IPS DF 4.7 (cell line): ENCODE data around the gene P3H4.

Experiments
- DNase-seq: peaks from one replicate; pipeline ENCODE4 v3.0.0-alpha.2; 2013; ENCODE audit warnings: low spot score; ENCODE audit errors: extremely low read depth

P3H4 gene

DNA sequence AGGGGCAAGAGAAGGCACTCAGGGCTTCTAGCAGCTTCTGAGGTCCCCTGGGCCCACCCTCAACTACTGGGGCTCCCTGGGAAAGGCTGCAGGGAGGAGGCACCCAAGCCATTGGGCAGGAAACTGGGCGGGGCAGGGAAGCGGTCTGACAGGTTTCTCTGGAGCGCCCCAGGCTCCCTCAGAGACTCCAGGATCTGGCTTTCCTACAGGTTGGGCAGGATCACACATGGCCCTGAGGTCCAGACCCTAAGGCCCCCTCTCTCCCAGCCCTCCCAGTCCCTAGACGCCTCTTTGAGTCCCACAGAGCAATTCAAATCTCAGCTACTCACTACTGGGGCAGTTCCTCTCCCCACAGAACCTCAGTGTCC, 39.5 kb downstream of the P3H4 start:
- no peak for DNase-seq

DNA sequence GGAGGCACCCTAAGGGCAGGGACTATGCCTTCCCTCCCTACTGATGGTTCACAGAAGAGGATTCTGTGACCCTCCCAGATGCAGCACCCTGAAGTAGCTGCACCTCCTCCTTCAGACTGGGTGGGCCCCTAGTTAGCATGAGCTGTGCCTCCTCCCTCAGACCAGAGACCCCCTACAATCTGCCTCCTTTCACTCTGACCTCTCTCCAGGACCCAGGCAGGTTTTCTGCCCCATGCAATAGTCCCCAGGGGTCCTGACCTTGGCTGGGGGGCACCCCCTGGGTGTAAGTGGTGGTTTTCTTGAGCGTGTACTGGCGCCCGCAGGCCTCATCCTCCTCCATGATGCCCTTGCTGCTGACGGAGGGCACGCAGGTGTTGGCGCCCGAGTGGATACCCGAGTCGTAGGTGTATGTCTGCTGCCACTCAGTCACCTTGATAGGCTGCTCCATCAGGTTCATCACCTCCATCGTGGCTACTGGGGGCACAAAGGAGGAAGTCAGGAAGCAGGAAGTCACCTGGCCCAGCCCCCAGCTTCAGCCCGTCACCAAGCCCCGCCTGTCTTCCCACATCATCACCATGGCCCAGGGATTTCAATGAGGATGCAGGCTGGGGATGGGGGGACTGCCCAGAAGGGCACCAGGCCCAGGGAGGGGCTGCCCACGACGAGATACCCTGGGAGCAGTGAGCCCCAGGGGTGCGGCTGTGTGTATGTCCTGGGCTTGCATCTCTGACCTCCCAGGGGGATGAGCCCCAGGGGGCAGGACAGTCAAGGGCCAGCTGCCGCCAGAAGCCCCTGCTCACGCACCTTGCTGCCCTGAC, 40.2 kb downstream of the P3H4 start:
- DNase-seq, result no peak

GRCh38 chr17:41769985-41770384, 41.8 kb downstream of the P3H4 start:
- DNase-seq, result no peak

DNA sequence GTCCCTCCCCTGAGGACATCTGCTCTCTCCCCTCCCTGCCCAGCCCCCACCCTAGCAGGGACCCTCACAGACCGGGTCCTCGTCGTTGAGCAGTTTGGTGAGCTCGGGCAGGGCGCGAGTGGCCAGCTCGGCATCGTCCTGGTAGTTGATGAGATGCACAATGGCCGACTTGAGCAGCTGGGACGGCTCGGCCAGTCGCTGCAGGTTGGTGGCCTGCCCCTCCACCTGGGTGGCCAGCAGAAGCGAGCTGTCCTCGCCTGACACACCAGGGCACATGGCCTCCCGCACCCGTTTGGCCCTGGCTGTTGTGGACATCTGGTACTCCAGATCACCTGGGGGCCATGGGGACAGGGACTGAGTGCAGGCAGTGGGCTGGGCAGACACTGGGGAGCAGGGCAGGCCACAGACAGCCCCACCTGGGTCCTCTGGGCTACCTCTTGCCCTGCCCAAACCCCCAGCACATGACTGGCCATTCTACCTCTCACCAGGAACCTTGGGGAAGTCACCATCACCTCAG, 42.3 kb downstream of the P3H4 start:
- no peak for DNase-seq

DNA sequence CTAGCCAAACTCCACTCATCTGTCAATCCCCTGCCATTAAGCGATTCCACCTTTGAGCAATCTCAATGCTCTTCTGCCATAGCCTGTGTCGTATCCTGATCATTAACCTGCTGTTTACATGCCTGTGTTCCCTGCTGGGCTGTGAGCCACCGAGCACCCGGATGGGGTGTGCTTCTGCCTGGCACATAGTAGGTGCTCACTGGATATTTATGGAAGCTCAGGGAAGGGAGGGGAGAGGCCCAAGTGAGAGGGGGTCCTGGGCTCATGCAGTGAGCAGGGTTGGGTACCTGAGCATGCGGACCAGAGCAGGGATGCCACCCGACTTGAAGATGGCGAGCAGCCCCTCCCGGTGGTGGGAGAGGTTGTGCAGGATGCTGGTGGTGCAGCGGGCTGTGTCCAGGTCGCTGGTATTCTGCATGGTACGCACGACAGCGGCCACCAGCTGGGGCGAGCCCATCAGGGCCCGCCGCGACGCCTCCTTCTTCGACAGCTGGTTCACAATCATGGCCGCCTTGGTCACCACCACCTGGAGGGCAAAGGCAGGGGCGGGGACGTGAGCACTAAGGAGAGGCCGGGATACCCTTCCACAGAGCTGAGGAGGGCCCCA, 43.0 kb downstream of the P3H4 start:
- no peak for DNase-seq

- no peak for DNase-seq
Measured at GRCh38 chr17:41767324-41768042, 44.3 kb downstream of the P3H4 start.

GRCh38 chr17:41766135-41766534, 45.6 kb downstream of the P3H4 start:
- no peak for DNase-seq

DNA sequence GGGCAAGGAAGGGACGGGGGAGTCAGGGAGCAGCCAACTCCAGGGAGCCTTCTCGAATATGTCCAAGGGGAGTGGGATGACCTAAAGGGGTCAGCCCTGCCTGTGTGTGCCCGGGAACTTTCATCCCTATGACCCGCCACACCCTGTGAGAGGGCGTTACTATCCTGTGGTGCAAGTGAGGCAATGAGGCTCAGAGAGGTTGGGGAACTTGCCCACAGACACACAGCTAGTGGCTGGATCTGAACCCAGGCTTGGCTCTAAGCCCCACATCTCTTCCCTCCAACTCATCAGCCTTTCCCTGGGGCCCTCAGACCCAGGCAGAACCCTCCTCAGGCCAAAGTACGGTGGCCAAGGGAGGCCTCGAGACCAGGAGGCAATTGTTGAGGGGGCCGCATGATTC, 48.4 kb downstream of the P3H4 start:
- no peak for DNase-seq

- DNase-seq, result no peak
Measured at GRCh38 chr17:41762841-41763240, 48.9 kb downstream of the P3H4 start.

GRCh38 chr17:41762391-41762790, 49.4 kb downstream of the P3H4 start:
- DNase-seq, result no peak

GRCh38 chr17:41760878-41761277, 50.9 kb downstream of the P3H4 start:
- DNase-seq, result no peak

GRCh38 chr17:41758601-41759000, 53.1 kb downstream of the P3H4 start:
- DNase-seq, result no peak

DNA sequence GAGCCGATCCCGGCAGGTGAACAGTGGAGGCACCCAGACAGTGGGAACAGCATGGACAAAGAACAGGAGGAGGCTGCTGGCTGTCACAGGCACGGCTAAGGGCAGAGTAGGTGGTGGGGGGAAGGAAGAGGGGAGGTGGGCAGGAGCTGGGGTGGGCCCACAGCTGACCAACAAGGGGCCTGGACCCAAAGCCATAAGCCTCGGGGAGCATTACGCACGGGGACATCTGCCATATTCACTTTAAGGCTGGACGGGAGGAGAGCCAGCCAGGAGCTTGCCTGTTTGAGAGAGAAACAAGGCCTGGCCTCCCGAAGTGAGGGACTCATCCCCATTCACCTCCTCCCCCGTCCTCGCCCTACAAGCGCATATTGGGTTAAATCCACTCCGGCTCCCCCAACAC, 57.7 kb downstream of the P3H4 start:
- no peak for DNase-seq
